HG03571 (cell line): ENCODE results near the gene CNTNAP4.

Experiments
- ATAC-seq: cut with Tn5 transposase; IDR thresholded peaks from one replicate; pipeline ENCODE4 v1.9.1; 2021; ENCODE audit not compliant: unreplicated experiment

Gene CNTNAP4

GRCh38 chr16:76303637-76304314 lies 26.6 kb downstream of the CNTNAP4 start:
- no peak for ATAC-seq

- no peak for ATAC-seq
Observed at GRCh38 chr16:76309639-76310335, 32.6 kb downstream of the CNTNAP4 start.

DNA sequence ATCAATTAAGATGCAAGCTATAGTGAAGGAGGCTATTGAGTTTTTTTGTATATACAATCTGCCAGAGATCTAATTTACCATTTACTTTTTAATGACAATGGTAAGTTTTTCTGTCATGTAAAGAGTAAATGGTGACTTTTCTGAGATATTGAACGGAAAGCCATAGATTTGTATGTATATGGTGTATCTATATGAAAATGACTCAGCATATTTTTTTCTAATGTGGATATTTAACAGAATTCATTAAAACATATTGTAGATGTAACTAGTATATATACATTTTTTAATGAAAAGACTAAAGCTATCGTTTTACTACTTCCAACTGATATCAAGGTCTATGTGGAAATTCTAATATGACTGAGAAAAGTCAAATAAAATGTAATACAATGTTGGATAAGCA lies 34.1 kb downstream of the CNTNAP4 start:
- no peak for ATAC-seq

- no peak for ATAC-seq
Observed at GRCh38 chr16:76318565-76318964, 41.4 kb downstream of the CNTNAP4 start.

DNA sequence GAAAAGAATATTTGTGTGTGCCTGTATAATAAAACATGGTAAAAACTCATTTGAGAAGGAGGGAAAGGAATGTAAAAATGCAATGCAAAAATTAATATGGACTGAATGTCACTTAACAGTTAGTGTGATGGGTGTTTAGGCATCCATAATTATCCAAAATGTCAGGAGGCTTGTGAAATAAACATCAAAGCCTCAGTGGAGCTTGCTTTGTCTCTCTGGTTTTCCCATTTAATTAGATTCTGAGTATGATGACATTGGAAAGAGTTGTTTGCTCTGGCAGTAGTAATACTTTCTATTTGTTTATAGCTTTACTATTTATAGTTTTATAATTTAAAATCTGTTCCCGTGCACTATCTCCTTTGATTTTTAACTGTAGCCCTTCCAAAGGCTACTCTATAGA lies 51.9 kb downstream of the CNTNAP4 start:
- ATAC-seq, result no peak

DNA sequence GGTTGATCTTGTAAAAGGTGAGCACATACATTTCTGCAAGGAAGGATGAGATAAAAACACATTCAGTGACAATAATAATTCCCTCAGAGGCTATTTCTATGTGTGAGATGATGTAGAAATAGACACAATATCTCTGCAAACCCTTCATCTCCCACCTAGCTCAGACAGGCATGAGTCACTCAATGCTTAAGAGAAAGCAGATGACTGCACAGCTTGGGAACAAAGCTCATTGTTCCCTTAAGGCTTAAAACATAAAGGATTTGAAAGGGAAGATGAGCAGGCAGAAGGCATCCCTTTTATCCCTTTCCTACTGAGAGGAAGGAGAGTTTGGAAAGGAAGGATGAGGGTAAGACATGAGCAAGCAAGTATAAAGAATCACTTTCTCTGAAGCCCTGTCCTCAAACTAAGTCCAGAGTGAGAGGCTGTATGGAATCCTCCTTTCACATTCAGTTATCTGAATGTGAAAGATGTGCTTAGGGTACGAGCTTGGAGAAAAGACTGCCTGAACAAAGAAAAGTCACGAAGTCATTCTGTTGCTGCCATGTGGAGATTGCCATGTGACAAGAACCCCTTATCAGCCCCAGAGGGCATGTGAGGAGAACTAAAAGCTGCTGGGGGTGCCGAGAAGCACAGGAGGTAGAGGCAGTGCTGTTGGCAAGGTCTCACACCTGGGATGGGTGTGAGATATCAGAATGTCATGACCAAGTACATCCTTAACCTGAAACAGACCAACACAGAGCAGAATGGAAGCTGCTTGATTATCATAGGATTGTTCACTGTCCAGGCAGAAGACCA lies 58.2 kb downstream of the CNTNAP4 start:
- ATAC-seq, result no peak

DNA sequence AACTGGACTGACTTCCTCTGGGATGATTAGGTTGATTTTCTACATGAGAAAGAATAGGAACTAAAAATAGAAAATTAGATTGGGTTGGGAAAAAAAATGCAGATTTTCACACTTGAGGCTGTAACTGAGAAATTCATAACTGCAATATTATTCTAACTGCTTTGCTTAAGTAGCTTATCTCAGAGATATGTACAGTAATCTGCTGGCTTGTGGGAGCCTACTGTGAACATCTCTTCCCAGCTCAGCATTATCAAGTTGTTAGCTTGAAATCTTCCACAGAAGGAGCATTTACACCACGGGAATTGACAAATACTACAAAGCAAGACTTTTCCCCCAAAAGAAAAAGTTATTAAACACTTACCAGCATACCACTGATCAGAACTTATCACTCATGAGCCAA lies 58.9 kb downstream of the CNTNAP4 start:
- no peak for ATAC-seq

DNA sequence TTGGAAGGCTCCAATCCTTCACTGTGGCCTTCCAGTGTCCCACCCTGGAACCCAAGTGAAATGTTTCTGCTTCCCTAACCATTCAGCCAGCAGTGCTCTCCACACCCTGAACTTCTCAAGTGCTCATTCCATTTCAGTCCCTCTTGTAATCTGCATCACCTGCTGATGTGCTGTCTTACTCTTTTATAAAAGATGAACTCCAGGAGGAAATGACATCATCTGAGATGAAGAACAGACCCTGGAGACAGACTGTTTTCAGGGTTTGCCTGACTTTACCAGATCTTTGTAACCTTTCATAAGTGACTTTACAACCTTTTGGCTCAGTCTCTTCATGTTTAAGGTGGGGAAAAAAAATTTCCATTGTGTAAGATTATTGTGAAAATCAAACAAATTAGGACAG lies 61.3 kb downstream of the CNTNAP4 start:
- no peak for ATAC-seq

DNA sequence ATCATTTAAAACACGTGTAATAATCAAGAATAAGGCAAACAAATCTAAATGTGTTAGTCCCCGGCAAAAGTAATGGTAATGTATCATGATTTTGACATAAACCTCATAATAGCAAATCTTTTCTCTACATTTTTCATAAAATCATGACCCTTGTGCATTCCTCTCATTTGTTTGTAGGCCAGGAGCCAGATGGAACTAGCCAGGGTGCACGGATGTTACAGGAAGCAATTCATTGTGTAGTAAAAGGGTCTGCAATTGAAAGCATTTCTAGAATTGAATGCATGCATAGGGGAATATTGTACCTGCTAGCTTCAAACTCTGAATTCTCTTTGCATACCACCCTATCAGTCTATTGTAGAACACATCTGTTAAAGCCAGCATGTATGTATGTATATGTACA lies 66.6 kb downstream of the CNTNAP4 start:
- ATAC-seq, result no peak

GRCh38 chr16:76345163-76345661 lies 68.0 kb downstream of the CNTNAP4 start:
- no peak for ATAC-seq

GRCh38 chr16:76346210-76346609 lies 69.0 kb downstream of the CNTNAP4 start:
- no peak for ATAC-seq

DNA sequence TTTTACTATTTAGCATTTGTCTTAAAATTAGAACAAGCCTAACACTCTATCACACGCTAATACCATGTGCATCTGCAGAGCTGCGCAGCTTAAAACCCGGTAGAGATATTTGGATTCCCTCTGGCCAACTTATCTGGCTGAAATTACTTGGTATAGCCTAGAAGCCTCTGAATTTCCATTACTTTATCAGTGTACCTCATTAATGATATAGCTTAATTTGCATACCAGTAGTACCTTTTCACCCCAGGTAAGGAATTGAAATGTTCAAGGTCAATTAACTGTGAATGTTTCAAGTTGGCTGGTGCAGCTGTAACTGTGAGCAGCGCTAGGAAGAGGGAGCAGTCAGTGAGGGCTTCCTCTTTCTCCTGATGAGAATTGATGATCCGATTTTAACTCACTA lies 74.2 kb downstream of the CNTNAP4 start:
- no peak for ATAC-seq

DNA sequence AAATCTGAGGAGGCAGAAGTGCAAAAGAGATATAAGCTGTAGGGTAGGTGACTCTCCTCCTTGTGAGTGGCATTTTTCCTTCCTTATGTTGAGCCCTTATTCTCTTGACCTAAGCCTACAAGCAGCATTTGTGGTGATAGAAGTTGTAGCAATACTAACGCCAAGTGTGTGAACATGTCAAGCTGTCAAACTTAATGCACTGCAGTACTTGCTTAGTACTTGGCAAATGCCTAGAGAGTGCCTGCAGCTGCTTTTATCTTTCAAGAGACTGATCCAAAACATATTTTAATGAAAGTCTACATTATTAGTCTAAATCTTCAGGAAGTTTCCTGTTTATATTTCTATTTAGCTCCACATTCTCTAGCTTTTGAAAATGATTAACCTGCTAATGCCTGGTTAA lies 83.2 kb downstream of the CNTNAP4 start:
- ATAC-seq, result no peak

DNA sequence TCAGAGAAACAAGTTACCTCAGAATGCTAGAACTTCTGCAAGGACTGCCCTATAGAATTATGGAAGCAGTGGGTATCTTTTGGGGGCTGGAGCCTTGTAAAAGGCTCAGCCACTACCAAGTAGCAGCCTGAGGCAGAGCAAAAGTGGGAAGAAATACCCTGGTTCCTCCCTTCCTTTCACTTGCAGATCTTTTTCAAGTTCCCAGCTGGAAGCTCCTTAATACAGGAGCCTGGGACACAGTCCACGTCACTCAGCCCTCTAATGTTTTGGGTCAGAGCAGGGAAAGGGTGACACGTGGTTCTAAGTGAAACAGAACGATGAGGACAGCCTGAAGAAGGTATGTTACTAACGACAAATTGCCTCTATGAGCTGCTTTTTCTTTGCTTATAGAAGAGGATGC lies 93.1 kb downstream of the CNTNAP4 start:
- ATAC-seq, result no peak

DNA sequence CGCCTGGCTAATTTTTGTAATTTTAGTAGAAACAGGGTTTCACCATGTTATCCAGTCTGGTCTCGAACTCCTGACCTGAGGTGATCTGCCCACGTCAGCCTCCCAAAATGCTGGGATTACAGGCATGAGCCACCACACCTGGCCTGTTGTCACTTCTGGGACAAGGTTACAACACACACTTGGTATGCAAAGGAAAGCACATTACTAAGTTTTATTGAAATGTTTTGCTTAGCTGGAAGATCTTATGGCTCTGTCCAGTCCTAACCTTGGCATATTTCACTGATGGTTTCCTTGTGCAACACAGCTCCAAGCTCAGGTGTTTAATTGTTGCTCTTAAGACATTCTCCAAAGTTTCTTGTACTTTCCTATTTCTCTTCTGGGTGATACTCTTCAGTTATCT lies 94.2 kb downstream of the CNTNAP4 start:
- no peak for ATAC-seq

DNA sequence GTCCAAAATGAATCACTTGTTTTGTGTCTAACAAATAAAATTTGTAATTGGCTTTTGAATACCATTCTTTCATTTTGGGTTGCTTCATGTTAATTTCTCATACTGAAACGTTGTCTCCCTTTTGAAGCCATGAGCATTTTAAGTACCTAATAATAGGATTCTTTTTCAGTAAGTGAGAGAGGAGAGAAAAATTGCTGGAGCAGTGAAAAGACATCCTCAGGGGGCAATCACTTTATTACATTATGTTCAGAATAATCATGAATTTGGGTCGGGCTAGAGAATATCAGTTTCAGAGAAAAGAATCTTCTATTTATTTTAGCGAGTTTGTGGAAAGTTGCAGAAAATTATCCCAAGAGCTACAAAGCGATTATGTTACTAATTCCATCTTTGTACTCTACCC lies 96.8 kb downstream of the CNTNAP4 start:
- no peak for ATAC-seq

GRCh38 chr16:76376988-76377387 lies 99.8 kb downstream of the CNTNAP4 start:
- no peak for ATAC-seq

DNA sequence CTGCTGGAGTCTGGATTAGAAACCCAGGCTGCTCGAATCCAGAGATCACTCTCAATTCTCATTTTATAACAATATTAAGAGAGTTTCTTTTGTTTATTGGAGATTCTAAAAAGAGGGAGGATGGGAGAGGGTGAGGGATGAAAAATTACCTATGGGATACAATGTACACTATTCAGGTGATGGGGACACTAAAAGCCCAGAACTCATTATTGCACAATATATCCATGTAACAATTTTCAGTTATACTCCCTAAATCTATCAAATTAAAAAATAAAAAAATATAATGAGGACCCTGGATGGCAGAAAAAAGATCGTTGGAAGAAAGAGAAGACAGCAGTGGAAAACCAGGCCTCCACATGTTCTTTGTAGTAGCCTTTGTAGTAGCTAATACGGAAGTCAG lies 100.8 kb downstream of the CNTNAP4 start:
- no peak for ATAC-seq

GRCh38 chr16:76381096-76381495 lies 103.9 kb downstream of the CNTNAP4 start:
- ATAC-seq, result no peak

DNA sequence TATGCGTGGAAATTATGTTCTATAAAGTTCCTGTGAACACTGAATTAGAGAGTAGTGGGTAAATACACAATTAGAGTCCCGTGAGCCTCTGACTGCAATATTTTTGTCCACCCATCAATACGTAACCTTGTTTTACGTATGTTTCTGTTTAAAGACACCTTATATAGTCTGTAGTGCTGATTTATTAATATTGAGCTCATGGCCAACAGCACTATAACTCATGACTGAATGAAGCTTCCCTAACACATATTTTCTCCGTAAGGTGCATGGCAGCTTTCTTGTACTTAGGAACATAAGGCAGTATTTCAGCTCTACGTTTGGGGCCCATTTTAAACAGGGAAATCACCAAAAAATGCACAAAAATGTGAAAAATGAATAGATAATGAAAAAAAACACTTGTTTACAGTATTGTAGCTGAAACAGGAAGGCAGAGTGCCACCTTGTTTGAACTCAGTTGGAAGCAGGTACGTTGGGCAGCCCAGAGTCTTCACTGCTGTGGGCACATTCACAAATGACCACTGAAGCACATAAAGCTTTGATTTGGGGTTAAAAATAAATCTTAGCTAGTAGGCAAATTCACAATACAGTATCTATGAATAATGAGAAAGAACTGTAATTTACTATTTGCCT lies 108.5 kb downstream of the CNTNAP4 start:
- no peak for ATAC-seq

GRCh38 chr16:76386784-76387183 lies 109.6 kb downstream of the CNTNAP4 start:
- no peak for ATAC-seq
